Prostate gland (tissue), 2 donors: ENCODE data around the gene FOXC1.

Experiments used
- POLR2AphosphoS5 ChIP-seq: sonication (generic); formaldehyde crosslinking; IDR thresholded peaks from one replicate; pipeline ENCODE4 v1.6.1; 2017; ENCODE audit warnings: antibody characterized with exemption
- TF ChIP-seq, protein P1 (sequence below), 4 experiments: fragments of 200-600 bp in 2 of 4; fragments of 450-650 bp in 2 of 4; sonication (generic) in 2 of 4; IDR thresholded peaks; 1 replicate in 3 of 4; 2 replicates in 1 of 4; pipeline ENCODE4 v1.5.1; 2016 to 2019; ENCODE audit warnings: antibody characterized with exemption in 4 of 4, mild to moderate bottlenecking in 2 of 4, moderate library complexity in 2 of 4

DNA sequence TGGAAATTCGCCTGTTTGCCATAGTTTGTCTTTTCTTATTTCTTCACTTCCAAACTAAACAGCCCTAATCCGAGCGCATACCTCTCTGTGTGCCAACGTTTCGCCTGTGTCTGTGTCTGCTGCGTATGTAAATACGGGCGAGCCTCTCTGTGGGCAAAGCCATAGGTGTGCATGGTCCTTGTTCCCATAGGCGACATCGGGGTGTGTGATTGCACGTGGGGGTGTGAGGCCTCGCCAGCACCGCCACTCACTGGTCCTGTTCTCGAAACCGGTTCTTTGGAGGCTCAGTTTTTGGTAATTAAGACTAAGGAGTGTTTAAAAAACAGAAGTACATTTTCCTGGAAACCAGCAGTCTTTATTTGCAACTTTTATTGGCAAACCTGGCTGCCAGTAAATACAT is 6.0 kb upstream of the FOXC1 start:
- TF ChIP-seq, protein P1, sequence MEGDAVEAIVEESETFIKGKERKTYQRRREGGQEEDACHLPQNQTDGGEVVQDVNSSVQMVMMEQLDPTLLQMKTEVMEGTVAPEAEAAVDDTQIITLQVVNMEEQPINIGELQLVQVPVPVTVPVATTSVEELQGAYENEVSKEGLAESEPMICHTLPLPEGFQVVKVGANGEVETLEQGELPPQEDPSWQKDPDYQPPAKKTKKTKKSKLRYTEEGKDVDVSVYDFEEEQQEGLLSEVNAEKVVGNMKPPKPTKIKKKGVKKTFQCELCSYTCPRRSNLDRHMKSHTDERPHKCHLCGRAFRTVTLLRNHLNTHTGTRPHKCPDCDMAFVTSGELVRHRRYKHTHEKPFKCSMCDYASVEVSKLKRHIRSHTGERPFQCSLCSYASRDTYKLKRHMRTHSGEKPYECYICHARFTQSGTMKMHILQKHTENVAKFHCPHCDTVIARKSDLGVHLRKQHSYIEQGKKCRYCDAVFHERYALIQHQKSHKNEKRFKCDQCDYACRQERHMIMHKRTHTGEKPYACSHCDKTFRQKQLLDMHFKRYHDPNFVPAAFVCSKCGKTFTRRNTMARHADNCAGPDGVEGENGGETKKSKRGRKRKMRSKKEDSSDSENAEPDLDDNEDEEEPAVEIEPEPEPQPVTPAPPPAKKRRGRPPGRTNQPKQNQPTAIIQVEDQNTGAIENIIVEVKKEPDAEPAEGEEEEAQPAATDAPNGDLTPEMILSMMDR (IDR thresholded peaks at IDR 0.05): no peak
- TF ChIP-seq POLR2AphosphoS5: peak; percentile 22
